ENCODE measurements around the gene PCID2. TPM values are rescaled to one million over a fixed set of nuclear protein-coding genes. Genes with fewer than 3 reads are reported as not detected.

Gene PCID2
- total and polyA plus RNA-seq, 2 experiments from 2014 or later = 52.4 to 57.6 TPM

DNA sequence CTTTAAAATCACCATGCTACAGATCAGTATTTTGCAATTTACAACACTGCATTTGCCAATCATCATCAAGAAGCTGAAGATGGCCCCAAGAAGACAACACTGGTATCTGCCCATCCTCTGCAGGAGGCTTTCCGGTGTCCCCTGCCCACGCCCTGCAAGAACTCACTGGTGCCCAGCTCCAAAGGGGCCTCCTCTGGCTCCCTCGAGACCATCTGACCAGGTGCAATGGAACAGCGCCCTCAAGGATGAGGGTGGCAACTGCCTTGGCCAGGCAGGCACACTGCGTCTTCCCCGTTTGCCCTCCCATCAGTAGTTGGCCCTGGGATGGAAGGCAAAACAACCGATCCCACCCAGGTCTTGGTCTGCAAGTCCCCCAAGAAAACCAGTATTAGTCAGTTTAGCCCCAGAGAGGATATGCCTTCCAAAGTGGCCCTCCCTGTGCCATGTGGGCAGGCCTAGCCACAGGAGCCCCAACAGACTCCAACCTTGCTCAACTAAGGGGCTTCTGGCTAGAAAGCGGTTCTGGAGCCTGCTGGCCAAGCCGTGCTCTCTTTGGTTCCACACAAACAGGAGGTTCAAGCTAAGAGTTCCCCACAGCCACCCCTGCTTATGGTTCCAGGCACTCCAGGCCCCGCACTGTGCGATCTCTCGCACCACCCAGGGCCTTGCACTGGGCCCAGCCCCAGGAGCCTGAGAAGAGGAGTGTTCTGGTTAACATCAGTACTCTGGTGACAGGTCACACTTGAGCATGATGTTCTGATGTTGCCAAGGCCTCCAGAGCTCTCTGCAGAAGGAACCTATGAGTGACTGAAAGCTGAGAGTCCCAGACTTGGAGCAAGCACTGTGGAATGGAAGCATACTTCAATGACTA is 4.7 kb downstream of the PCID2 start:
- Histone ChIP-seq H3K4me3 (no peak overlapping the region), H3K36me3 (peaks cover 5% of the 10 kb centered on the region), H3K9me3 (ENCODE audit: low read depth) (no peaks in the 10 kb centered on the region), H3K4me1 (ENCODE audit: low read depth) (peaks cover 36% of the 10 kb centered on the region), H3K27ac (peak overlapping the region; percentile 80), H3K27me3 (no peaks in the 10 kb centered on the region)
- DNase-seq (ENCODE audit: low read depth in 1 of 2, low spot score in 1 of 2) = peak; percentile 13 to 95
- TF ChIP-seq CTCF (IDR thresholded peaks at IDR 0.05; ENCODE audit: low read depth, low read length) = no peak

- Histone ChIP-seq H3K9me3 (ENCODE audit: low read depth) (no peaks in the 10 kb centered on the region), H3K27me3 (no peaks in the 10 kb centered on the region), H3K4me3 (no peak overlapping the region), H3K27ac (no peak overlapping the region), H3K4me1 (ENCODE audit: low read depth) (peaks cover 36% of the 10 kb centered on the region), H3K36me3 (peaks cover 10% of the 10 kb centered on the region)
- no peak for DNase-seq (ENCODE audit: low read depth in 1 of 2, low spot score in 1 of 2)
- TF ChIP-seq CTCF (IDR thresholded peaks at IDR 0.05; ENCODE audit: low read depth, low read length) = no peak
Measured at GRCh38 chr13:113202912-113203311, 5.6 kb downstream of the PCID2 start.

DNA sequence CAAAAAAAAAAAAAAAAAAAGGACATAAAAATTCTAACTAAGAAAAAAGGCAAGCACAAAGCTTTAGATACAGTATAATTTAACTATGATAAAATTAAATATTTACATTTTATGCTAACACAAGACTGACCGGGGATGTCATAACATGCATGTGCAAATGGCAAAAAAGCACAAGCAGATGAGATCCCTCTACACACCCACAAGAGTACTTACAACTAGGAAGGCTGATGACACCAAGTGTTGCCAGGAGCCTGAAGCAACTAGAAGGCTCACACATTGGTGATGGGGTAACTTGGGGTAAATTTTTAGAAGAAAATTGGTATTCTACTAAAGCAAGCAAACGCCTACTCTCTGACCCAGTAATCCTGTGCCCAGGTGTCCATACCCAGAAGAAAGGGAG is 6.7 kb downstream of the PCID2 start:
- H3K4me3 ChIP-seq = no peak overlapping the region
- no peaks in the 10 kb centered on the region for H3K9me3 ChIP-seq (ENCODE audit: low read depth)
- TF ChIP-seq CTCF (IDR thresholded peaks at IDR 0.05; ENCODE audit: low read depth, low read length) = no peak
- H3K27ac ChIP-seq = no peak overlapping the region
- no peaks in the 10 kb centered on the region for H3K27me3 ChIP-seq
- no peak for DNase-seq (ENCODE audit: low read depth in 1 of 2, low spot score in 1 of 2)
- H3K36me3 ChIP-seq = peaks cover 21% of the 10 kb centered on the region
- peaks cover 27% of the 10 kb centered on the region for H3K4me1 ChIP-seq (ENCODE audit: low read depth)

GRCh38 chr13:113196970-113197737 is 11.3 kb downstream of the PCID2 start:
- TF ChIP-seq CTCF (IDR thresholded peaks at IDR 0.05; ENCODE audit: low read depth, low read length) = no peak
- Histone ChIP-seq H3K9me3 (ENCODE audit: low read depth) (no peaks in the 10 kb centered on the region), H3K4me3 (no peak overlapping the region), H3K4me1 (ENCODE audit: low read depth) (peaks cover 2% of the 10 kb centered on the region), H3K27ac (no peak overlapping the region), H3K36me3 (peaks cover 52% of the 10 kb centered on the region), H3K27me3 (no peaks in the 10 kb centered on the region)
- no peak for DNase-seq (ENCODE audit: low read depth in 1 of 2, low spot score in 1 of 2)

DNA sequence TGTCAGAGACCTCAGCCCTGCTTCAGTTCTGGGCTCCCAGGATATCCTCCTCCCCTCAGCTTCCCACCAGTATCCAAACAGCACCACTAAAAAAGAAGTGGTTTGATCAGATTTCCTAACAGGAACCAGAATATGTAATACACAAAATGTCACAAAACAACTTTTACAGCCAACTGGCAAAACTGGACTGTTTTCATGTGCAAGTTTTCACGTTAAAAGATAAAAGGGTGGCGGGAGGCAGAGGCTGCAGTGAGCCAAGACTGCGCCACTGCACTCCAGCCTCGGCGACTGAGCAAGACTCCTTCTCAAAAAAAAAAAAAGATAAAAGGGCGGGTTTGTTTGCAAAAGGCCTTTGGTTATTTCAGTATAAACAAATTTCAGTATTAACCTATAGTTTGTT is 13.1 kb downstream of the PCID2 start:
- no peak for TF ChIP-seq CTCF (IDR thresholded peaks at IDR 0.05; ENCODE audit: low read depth, low read length)
- no peak for DNase-seq (ENCODE audit: low read depth in 1 of 2, low spot score in 1 of 2)
- H3K27ac ChIP-seq = no peak overlapping the region
- H3K4me1 ChIP-seq (ENCODE audit: low read depth) = no peaks in the 10 kb centered on the region
- no peaks in the 10 kb centered on the region for H3K9me3 ChIP-seq (ENCODE audit: low read depth)
- no peak overlapping the region for H3K4me3 ChIP-seq
- H3K27me3 ChIP-seq = no peaks in the 10 kb centered on the region
- H3K36me3 ChIP-seq = peaks cover 55% of the 10 kb centered on the region

All from cardiac muscle cell (in vitro differentiated cells and primary cell).